HepG2 (cell line): ENCODE data around the gene ACVR1B. TPM values are rescaled to one million over a fixed set of nuclear protein-coding genes. Genes with fewer than 3 reads are reported as not detected.

Source experiments
- ADNP ChIP-seq: sonication (generic); formaldehyde crosslinking; IDR thresholded peaks from 2 replicates; pipeline ENCODE4 v1.4.0; 2020; ENCODE audit warnings: missing genetic modification reagents
- KIAA2018 ChIP-seq: sonication (generic); formaldehyde crosslinking; IDR thresholded peaks from 2 replicates; pipeline ENCODE4 v1.5.0; 2020; ENCODE audit warnings: mild to moderate bottlenecking, missing genetic modification reagents, borderline replicate concordance
- MZF1 ChIP-seq: sonication (generic); formaldehyde crosslinking; IDR thresholded peaks from 2 replicates; pipeline ENCODE4 v1.8.1; 2023; ENCODE audit warnings: mild to moderate bottlenecking, missing genetic modification reagents, borderline replicate concordance
- RARA ChIP-seq: IDR thresholded peaks from 2 replicates; pipeline ENCODE4 v1.6.1; 2016; ENCODE audit warnings: missing genetic modification reagents, missing compliant biosample characterization
- TFAP4 ChIP-seq: sonication (generic); IDR thresholded peaks from 2 replicates; pipeline ENCODE4 v1.6.1; 2016; ENCODE audit warnings: low read depth, borderline replicate concordance
- THAP11 ChIP-seq: IDR thresholded peaks from 2 replicates; pipeline ENCODE4 v1.6.1; 2016; ENCODE audit warnings: missing biosample characterization, missing genetic modification reagents
- ZNF768 ChIP-seq: sonication (generic); formaldehyde crosslinking; IDR thresholded peaks from 2 replicates; pipeline ENCODE4 v1.4.0; 2020; ENCODE audit warnings: missing genetic modification reagents
- ZNF770 ChIP-seq: sonication (generic); formaldehyde crosslinking; IDR thresholded peaks from 2 replicates; pipeline ENCODE4 v1.5.0; 2020; ENCODE audit warnings: mild to moderate bottlenecking, missing genetic modification reagents
- polyA plus RNA-seq, 8 experiments: library from polyadenylated mRNA; depleted of rRNA in 3 of 8; stranded (reverse) in 7 of 8; unstranded in 1 of 8; fragments of >200 nt; fragmentation: Illumina TruSeq in 4 of 8; extraction: Trizol in 4 of 8; gene quantifications; 2 replicates each; pipeline versions ENCODE4 v1.2.1 to v1.2.3, GENCODE V29; 2011 to 2016; ENCODE audit warnings: low read depth in 4 of 8, missing spikeins in 1 of 8, mixed read lengths in 1 of 8; ENCODE audit not compliant: insufficient read depth in 1 of 8
- total RNA-seq, 5 experiments: library from RNA; depleted of rRNA; stranded (reverse); fragments of >200 nt; fragmentation: Illumina TruSeq; extraction: Trizol; gene quantifications; 2 replicates each; pipeline ENCODE4 v1.2.3, GENCODE V29; 2016; ENCODE audit warnings: low read depth in 1 of 5

ACVR1B gene
- total and polyA plus RNA-seq, 2 of the 13 experiments (the other 11 are each of a cell fraction or from before 2014, with no cell fraction given), result 8.9 to 12.1 TPM

GRCh38 chr12:52010152-52010622 lies 58.7 kb downstream of the ACVR1B start (continued):
- peak; percentile 39; the same call in 1 of the 2 replicates for TF ChIP-seq ZNF770 (CRISPR knock-in tag)
- peak; percentile 39; the same call in 1 of the 2 replicates for TF ChIP-seq THAP11
- TF ChIP-seq ZNF768 (CRISPR knock-in tag), result peak; percentile 28; the same call in 1 of the 2 replicates
- no peak for TF ChIP-seq ADNP (CRISPR knock-in tag)
- TF ChIP-seq RARA (CRISPR knock-in tag), result peak; percentile 12; the same call in 1 of the 2 replicates
- TF ChIP-seq TFAP4, result peak; percentile 84; the same call in 1 of the 2 replicates
- TF ChIP-seq MZF1 (CRISPR knock-in tag), result no peak
- TF ChIP-seq KIAA2018, result no peak
- TF ChIP-seq, all 625 proteins: peak for 90
